Sigmoid colon (tissue), 4 donors: ENCODE results near the gene EMP3.

Experiments used
- EP300 ChIP-seq, 4 donors: sonication (generic); formaldehyde crosslinking; IDR thresholded peaks; one replicate each; pipeline ENCODE4 v1.6.1; 2017; ENCODE audit warnings: antibody characterized with exemption in 4 of 4
- POLR2A ChIP-seq, 2 donors: fragments of 450-650 bp; IDR thresholded peaks; one replicate each; pipeline ENCODE4 v1.6.1; 2016; ENCODE audit warnings: antibody characterized with exemption in 2 of 2, mild to moderate bottlenecking in 2 of 2, moderate library complexity in 2 of 2
- POLR2AphosphoS5 ChIP-seq, 4 donors: sonication (generic); formaldehyde crosslinking; IDR thresholded peaks; one replicate each; pipeline ENCODE4 v1.6.1; 2017; ENCODE audit warnings: antibody characterized with exemption in 4 of 4
- TF ChIP-seq, protein P1 (sequence below), 4 experiments: fragments of 450-650 bp in 3 of 4; fragments of 200-600 bp in 1 of 4; IDR thresholded peaks; one replicate each; pipeline ENCODE4 v1.5.1; 2016 to 2019; ENCODE audit warnings: antibody characterized with exemption in 4 of 4, mild to moderate bottlenecking in 3 of 4, moderate library complexity in 2 of 4

DNA sequence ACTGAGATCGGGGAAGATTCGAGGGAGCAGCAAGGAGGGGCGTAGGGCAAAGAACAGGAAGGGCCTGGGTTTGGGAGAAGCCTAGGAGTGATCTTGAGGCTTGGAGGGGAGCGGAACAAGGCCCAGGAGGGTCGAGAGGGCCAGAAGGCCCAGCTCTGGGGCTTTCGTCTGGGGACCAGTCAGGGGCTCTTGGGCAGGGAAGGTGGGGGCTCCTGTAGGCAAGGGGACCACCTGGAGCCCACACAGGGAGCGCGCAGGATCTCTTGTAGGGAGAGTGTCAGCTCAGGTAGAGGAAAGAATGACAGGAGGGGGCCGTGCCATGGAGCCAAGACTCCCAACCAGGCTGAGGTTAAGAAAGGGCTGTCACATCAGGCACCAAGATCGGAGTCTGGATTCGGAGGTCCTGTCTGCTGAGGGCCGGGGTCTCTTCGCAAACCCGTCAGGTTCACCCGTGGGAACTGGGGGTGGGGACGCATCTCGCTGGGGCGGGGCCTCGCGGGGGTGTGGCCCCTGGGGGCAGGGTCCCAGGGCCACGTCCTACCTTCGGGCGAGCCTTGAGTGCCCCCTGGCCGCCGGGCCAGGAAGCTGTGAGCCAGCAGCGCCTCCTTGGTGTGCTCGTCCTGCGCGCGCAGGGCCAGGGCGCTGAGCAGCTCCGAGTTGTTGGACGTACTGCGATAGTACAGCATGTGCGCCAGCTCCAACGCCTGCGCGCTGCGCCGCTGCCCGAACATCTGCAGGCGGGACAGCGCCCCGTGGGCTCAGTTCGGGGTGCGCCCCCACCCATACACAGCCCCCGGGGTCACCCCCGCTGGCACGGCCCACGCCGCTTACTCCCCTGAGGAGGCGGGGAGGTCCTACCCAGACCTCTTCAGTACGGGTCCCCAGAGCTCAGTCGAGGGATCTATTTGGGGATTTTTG lies 8.4 kb downstream of the EMP3 start:
- TF ChIP-seq, protein P1, sequence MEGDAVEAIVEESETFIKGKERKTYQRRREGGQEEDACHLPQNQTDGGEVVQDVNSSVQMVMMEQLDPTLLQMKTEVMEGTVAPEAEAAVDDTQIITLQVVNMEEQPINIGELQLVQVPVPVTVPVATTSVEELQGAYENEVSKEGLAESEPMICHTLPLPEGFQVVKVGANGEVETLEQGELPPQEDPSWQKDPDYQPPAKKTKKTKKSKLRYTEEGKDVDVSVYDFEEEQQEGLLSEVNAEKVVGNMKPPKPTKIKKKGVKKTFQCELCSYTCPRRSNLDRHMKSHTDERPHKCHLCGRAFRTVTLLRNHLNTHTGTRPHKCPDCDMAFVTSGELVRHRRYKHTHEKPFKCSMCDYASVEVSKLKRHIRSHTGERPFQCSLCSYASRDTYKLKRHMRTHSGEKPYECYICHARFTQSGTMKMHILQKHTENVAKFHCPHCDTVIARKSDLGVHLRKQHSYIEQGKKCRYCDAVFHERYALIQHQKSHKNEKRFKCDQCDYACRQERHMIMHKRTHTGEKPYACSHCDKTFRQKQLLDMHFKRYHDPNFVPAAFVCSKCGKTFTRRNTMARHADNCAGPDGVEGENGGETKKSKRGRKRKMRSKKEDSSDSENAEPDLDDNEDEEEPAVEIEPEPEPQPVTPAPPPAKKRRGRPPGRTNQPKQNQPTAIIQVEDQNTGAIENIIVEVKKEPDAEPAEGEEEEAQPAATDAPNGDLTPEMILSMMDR (IDR thresholded peaks at IDR 0.05), result peak in 3 of 4 experiments; percentile 51 to 89 (median 85)
- no peak for TF ChIP-seq POLR2A (IDR thresholded peaks at IDR 0.05)
- peak; percentile 18 to 67 (median 38) for TF ChIP-seq POLR2AphosphoS5 (IDR thresholded peaks at IDR 0.05)
- no peak for TF ChIP-seq EP300 (IDR thresholded peaks at IDR 0.05)
